ENCODE data around the gene MRPL36.

GRCh38 chr5:1824903-1825841, 25.5 kb upstream of the MRPL36 start:
- TF ChIP-seq CTCF (conservative IDR thresholded peaks at IDR 0.05) (no peak), ZFX (IDR thresholded peaks at IDR 0.05) (no peak)

Data from C4-2B (cell line).